Body of pancreas (tissue), 4 donors: ENCODE results near the gene GNG4. TPM values are rescaled to one million over a fixed set of nuclear protein-coding genes. Genes with fewer than 3 reads are reported as not detected.

Source experiments
- ATAC-seq: fragments of 150-250 bp; one replicate; pipeline ENCODE4 v1.9.1; 2016
- DNase-seq, 4 donors: peaks; one replicate each; pipeline ENCODE4 v3.0.0-alpha.2; 2019
- H3K27ac ChIP-seq, 4 donors: fragments of 200-600 bp; sonication (generic); 1 replicate in 3 of 4; 2 replicates in 1 of 4; pipeline versions ENCODE4 v1.5.1 to v1.6.1; 2016 to 2019; ENCODE audit warnings: mild to moderate bottlenecking in 1 of 4, mixed read lengths in 1 of 4, moderate library complexity in 1 of 4
- H3K27me3 ChIP-seq, 2 donors: fragments of 200-600 bp; sonication (generic); one replicate each; pipeline ENCODE4 v1.6.0; 2016; ENCODE audit warnings: mild to moderate bottlenecking in 1 of 2
- H3K36me3 ChIP-seq, 2 donors: fragments of 200-600 bp; sonication (generic); replicated peaks in 1 of 2; 2 replicates each; pipeline ENCODE4 v1.5.1; 2016; ENCODE audit warnings: low read depth in 2 of 2; ENCODE audit not compliant: insufficient read depth in 1 of 2
- H3K4me1 ChIP-seq: fragments of 200-600 bp; sonication (generic); one replicate; pipeline ENCODE4 v1.6.0; 2016
- H3K4me3 ChIP-seq, 2 donors: fragments of 200-600 bp; sonication (generic); 1 replicate in 1 of 2; 2 replicates in 1 of 2; pipeline ENCODE4 v1.5.1; 2016 to 2019
- H3K9me3 ChIP-seq, 3 donors: fragments of 200-600 bp; sonication (generic); 1 replicate in 2 of 3; 2 replicates in 1 of 3; pipeline ENCODE4 v1.5.1; 2016
- CTCF ChIP-seq, 7 experiments: fragments of 450-650 bp in 4 of 7; fragments of 200-600 bp in 3 of 7; sonication (generic) in 3 of 7; IDR thresholded peaks; one replicate each; pipeline ENCODE4 v1.5.1; 2016 to 2019; ENCODE audit warnings: antibody characterized with exemption in 7 of 7
- POLR2A ChIP-seq, 3 donors: fragments of 450-650 bp; IDR thresholded peaks; one replicate each; pipeline ENCODE4 v1.6.1; 2016; ENCODE audit warnings: antibody characterized with exemption in 3 of 3, mild to moderate bottlenecking in 2 of 3
- WGBS, 2 donors: methylation state at CpG; one replicate each; pipeline ENCODE4 v1.1.5; 2017; 5-methylcytosine and 5-hydroxymethylcytosine counted together
- intact Hi-C: fragments of 100-400 bp; cut with DNase I; formaldehyde crosslinking; loops from one replicate; pipeline ENCODE4 v1.15.1; 2023
- total RNA-seq, 2 donors: library from RNA; depleted of rRNA; stranded (reverse); fragments of >200 nt; gene quantifications; one replicate each; pipeline ENCODE4 v1.1.0, GENCODE V29; 2016

Gene GNG4
- total RNA-seq, 2 donors from 2014 or later, result 0.66 to 3.1 TPM

GRCh38 chr1:235683653-235684052 is 34.1 kb upstream of the GNG4 start:
- DNase-seq, result no peak
- ATAC-seq, result no peak
- Histone ChIP-seq H3K36me3 (no peaks in the 10 kb centered on the region), H3K27me3 (no peaks in the 10 kb centered on the region), H3K27ac (no peak overlapping the region), H3K9me3 (no peaks in the 10 kb centered on the region), H3K4me3 (no peak overlapping the region), H3K4me1 (peaks cover 8% of the 10 kb centered on the region)
- TF ChIP-seq POLR2A (IDR thresholded peaks at IDR 0.05) (no peak), CTCF (IDR thresholded peaks at IDR 0.05) (no peak)
- intact Hi-C loops, result no loop called here
- WGBS, 2 donors, result 26 to 35% methylated on average over 1 of the region's 1 CpG

GRCh38 chr1:235682216-235682615 is 32.6 kb upstream of the GNG4 start:
- TF ChIP-seq CTCF (IDR thresholded peaks at IDR 0.05) (no peak), POLR2A (IDR thresholded peaks at IDR 0.05) (no peak)
- intact Hi-C loops, result no loop called here
- no peak overlapping the region for H3K4me3 ChIP-seq
- no peaks in the 10 kb centered on the region for H3K36me3 ChIP-seq
- ATAC-seq, result no peak
- 96 to 100% methylated on average over 3 of the region's 3 CpGs for WGBS, 2 donors
- peaks cover 8% of the 10 kb centered on the region for H3K4me1 ChIP-seq
- H3K27ac ChIP-seq, result no peak overlapping the region
- no peaks in the 10 kb centered on the region for H3K9me3 ChIP-seq
- DNase-seq, result no peak
- no peaks in the 10 kb centered on the region for H3K27me3 ChIP-seq

- 62 to 69% methylated on average over 3 of the region's 3 CpGs for WGBS, 2 donors
- no peak for ATAC-seq
- Histone ChIP-seq H3K27ac (no peak overlapping the region), H3K4me1 (peaks cover 8% of the 10 kb centered on the region), H3K9me3 (no peaks in the 10 kb centered on the region), H3K27me3 (no peaks in the 10 kb centered on the region), H3K36me3 (no peaks in the 10 kb centered on the region), H3K4me3 (no peak overlapping the region)
- intact Hi-C loops, result no loop called here
- peak in 2 of 4 donors; percentile 8 to 32 for DNase-seq
- TF ChIP-seq CTCF (IDR thresholded peaks at IDR 0.05) (no peak), POLR2A (IDR thresholded peaks at IDR 0.05) (no peak)
These were observed 30.1 kb upstream of the GNG4 start for GRCh38 chr1:235679644-235680043.

- Histone ChIP-seq H3K36me3 (no peaks in the 10 kb centered on the region), H3K4me3 (no peak overlapping the region), H3K4me1 (peaks cover 8% of the 10 kb centered on the region), H3K9me3 (no peaks in the 10 kb centered on the region), H3K27ac (no peak overlapping the region), H3K27me3 (no peaks in the 10 kb centered on the region)
- 37 to 41% methylated on average over 2 of the region's 2 CpGs for WGBS, 2 donors
- intact Hi-C loops, result no loop called here
- ATAC-seq (peak; percentile 64), DNase-seq (peak in 3 of 4 donors; percentile 19 to 47 (median 30))
- no peak for TF ChIP-seq POLR2A (IDR thresholded peaks at IDR 0.05)
- no peak for TF ChIP-seq CTCF (IDR thresholded peaks at IDR 0.05)
These were observed 29.4 kb upstream of the GNG4 start for GRCh38 chr1:235679005-235679404.

GRCh38 chr1:235675152-235675890 is 25.7 kb upstream of the GNG4 start:
- Histone ChIP-seq H3K4me1 (peaks cover 8% of the 10 kb centered on the region), H3K9me3 (peaks cover 0 to 7% (median 0%) of the 10 kb centered on the region in 3 donors), H3K27me3 (no peaks in the 10 kb centered on the region), H3K4me3 (no peak overlapping the region), H3K27ac (no peak overlapping the region), H3K36me3 (peaks cover 0 to 6% of the 10 kb centered on the region in 2 donors)
- ATAC-seq (no peak), DNase-seq (no peak)
- TF ChIP-seq CTCF (IDR thresholded peaks at IDR 0.05) (no peak), POLR2A (IDR thresholded peaks at IDR 0.05) (no peak)
- intact Hi-C loops, result no loop called here
- 95 to 99% methylated on average over 10 of the region's 10 CpGs for WGBS, 2 donors
